NCI-H1092 treated with DMSO at 0.1 percent for 48 hours (cell line): ENCODE measurements around the gene PTPMT1.
"Not testable (repeated sequence)": the region's sequence is repeated elsewhere in the genome, so short reads cannot be mapped to it uniquely, and the experiment has no call there.

Experiments
- DNase-seq: peaks from one replicate; lab custom pipeline; 2025; lab: John Stamatoyannopoulos, UW

The PTPMT1 gene

DNA sequence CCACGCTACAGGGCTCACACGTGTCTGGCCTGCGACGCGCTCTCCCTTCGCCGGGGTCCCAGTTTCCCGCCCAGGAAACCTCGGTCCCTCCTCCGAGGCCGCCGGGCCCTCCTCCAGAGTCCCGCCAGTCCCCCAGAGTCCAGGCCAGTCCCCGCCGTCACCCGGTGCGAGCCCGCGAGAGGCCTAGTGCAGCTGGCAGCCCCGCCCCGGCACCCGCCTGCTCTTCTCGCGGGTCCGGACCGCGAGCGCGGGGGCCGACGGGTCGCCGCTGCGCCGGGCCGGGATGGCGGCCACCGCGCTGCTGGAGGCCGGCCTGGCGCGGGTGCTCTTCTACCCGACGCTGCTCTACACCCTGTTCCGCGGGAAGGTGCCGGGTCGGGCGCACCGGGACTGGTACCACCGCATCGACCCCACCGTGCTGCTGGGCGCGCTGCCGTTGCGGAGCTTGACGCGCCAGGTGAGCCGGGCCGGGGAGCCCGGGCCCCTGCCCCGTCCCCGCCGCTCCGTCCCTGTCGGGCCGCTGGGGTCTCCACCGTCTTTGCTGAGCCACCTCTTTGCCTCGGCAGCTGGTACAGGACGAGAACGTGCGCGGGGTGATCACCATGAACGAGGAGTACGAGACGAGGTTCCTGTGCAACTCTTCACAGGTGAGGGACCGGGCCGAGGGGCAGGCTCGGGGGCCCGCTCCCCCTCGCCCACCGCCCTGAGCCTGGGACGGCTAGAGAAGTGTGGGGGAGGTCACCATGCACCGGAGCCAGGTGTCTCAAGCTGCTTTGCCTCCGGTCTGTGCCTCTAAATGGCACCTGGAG is at the start of gene PTPMT1:
PTPMT1 (plus strand) TSS at position 260 of the 809 bp plus-strand sequence; CDS start at position 284, 24 bp downstream.
- DNase-seq: peak; percentile 56

- no peak for DNase-seq
Observed at GRCh38 chr11:47516155-47516554, 49.2 kb upstream of the PTPMT1 start.

DNA sequence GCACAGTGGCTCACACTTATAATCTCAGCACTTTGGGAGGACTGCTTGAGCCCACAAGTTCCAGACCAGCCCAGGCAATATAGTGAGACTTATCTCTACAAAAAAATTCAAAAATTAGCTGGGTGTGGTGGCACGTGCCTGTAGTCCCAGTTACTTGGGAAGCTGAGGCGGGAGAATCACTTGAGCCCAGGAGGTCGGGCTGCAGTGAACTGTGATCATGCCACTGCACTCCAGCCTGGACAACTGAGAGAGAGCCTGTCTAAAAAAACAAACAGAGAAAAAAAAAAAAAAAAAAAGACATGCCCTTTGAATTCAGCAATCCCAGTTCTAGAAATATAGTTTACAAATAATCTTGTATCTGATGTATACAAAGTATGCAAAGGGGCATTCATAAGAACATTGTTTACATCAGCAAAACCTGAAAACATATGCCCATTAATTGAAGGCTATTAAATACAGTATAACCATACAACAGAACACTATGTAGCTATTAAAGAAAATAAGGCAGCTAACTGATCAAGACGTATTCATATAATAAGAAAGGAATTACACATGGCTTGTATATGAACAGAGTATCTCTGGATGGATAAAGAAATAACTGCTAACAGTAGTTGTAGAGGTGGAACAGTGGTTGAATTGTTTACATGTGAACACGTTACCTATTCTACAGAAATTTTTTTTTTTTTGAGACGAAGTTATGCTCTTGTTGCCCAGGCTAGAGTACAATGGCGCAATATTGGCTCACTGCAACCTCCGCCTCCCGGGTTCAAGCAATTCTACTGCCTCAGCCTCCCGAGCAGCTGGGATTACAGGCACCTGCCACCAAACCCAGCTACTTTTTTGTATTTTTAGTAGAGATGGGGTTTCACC is 48.2 kb upstream of the PTPMT1 start:
- DNase-seq: no peak

- no peak for DNase-seq
Observed at GRCh38 chr11:47518212-47518964, 47.0 kb upstream of the PTPMT1 start.

DNA sequence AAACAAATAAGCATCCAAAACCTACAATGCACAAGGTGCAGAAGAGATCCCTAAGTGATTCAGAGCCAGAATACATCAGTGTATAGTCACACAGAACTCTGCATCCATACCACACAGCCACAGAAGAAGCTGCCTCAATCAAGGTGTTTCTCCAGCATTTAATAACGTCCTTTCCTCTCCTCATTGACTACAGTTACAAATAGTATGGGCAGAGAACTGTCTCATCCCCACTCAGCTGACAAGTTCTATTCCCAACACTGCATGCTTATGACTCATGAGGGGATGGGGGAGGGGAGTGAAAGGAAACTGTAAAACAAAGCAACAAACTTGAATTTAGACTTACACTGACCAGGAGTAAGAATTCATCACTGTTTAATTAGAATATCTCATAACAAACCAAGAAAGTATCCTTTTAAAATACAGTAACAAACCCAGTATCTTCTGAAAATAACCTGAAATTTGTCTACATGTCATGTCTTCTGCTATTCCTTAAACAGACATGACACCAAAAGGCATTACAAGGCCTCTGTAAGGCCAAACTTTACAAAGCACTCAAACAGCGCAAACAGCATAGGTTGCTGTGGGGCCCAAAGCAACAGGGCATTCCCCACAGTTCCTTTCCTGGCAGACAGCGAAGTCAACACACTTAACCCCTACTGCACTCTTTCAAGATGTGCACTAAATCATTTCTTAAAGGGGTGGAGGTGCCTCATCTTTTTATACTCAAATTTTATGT is 41.7 kb upstream of the PTPMT1 start:
- DNase-seq: no peak

- no peak for DNase-seq
Observed at GRCh38 chr11:47524291-47524874, 41.0 kb upstream of the PTPMT1 start.

DNA sequence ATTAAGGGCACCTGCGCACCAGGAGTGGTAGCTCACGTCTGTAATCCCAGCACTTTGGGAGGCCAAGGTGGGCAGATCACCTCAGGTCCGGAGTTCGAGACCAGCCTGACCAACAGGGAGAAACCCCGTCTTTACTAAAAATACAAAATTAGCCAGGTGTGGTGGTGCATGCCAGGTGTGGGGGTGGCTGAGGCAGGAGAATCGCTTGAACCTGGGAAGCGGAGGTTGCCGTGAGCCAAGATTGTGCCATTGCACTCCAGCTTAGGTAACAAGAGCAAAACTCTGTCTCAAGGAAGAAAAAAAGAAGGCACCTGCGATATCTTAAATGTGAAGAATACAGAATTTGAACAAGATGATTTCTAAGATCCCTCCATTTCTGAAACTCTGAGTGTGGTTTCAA is 39.4 kb upstream of the PTPMT1 start:
- DNase-seq: not testable (repeated sequence)

DNA sequence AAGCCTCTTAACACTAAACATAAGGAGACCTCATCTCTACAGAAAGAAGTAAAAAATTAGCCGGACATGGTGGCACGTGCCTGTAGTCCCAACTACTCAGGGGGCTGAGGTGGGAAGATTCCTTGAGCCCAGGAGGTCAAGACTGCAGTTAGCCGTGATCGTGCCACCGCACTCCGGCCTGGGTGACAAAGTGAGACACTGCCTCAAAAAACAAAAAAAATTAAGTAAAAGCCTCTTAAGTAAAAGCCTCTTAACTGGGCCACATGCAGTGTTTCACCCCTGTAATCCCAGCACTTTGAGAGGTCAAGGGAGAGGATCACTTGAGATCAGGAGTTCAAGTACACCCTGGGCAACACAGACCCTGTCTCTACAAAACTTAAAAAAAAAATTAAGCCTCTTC is 38.2 kb upstream of the PTPMT1 start:
- DNase-seq: no peak

DNA sequence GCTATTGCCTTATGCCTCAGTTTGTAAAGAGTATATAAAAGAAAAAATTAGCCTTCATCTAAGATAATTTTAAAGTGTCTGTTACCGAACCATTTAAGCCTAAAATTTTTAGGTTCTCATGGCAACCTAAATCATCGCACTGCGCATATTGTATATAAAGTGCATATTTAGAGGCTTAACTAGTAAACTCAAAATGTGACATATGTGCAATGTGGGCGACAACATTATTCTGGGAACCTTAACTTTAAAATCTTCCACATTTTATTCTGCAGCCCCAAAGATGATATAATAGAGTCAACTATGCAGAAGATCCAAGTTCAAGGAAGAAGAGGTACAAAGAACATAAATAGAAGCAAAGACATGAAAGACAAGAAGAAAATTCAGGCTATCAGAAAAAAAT is 35.4 kb upstream of the PTPMT1 start:
- DNase-seq: no peak

DNA sequence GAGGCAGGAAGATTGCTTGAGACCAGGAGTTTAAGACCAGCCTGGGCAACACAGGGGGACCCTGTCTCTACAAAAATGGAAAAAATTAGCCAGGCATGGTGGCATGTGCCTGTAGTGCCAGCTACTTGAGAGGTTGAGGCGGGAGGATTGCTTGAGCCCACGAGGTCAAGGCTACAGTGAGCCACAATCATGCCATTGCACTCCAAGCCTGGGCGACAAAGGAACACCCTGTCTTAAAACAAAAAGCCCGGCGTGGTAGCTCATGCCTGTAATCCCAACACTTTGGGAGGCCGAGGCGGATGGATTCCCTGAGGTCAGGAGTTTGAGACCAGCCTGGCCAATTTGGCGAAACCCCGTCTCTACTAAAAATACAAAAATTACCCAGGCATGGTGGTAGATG is 34.7 kb upstream of the PTPMT1 start:
- not testable (repeated sequence) for DNase-seq

- no peak for DNase-seq
Observed at GRCh38 chr11:47531666-47532065, 33.7 kb upstream of the PTPMT1 start.

- DNase-seq: no peak
Observed at GRCh38 chr11:47532597-47533213, 32.7 kb upstream of the PTPMT1 start.

DNA sequence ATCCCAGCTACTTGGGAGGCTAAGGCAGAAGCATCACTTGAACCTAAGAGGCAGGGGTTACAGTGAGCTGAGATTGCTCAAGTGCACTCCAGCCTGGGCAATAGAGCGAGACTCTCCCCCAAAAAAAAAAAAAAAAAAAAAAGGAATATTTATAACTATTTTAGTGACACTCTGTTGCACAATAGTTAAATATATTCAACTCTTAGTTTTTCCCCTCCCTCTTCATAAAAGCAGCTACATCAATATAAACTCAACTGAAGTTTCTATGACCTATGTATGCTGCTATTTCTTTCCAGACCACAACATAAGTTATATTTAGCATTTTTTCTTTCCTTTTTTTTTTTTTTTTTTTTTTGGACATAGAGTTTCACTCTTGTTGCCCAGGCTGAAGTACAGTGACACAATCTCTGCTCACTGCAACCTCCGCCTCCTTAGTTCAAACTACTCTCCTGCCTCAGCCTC is 31.7 kb upstream of the PTPMT1 start:
- DNase-seq: no peak

GRCh38 chr11:47534704-47535251 is 30.6 kb upstream of the PTPMT1 start:
- DNase-seq: no peak

DNA sequence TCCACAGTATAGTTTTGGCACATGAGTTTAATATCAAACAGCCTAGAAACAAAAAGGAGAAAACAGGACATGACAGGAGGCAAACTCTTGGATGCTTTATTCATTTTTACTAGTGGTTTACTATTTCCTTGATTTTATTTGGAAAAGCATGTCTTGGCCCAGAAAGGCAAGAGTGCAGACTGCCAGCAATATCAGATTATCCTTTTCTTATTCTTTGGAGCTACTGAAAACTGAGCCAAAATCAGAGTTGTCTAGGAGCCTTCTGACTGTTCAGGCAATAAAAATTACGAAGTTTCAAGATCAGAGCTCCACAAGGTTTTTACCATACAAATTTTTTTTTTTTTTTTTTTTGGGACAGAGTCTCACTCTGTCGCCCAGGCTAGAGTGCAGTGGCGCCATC is 28.5 kb upstream of the PTPMT1 start:
- no peak for DNase-seq

DNA sequence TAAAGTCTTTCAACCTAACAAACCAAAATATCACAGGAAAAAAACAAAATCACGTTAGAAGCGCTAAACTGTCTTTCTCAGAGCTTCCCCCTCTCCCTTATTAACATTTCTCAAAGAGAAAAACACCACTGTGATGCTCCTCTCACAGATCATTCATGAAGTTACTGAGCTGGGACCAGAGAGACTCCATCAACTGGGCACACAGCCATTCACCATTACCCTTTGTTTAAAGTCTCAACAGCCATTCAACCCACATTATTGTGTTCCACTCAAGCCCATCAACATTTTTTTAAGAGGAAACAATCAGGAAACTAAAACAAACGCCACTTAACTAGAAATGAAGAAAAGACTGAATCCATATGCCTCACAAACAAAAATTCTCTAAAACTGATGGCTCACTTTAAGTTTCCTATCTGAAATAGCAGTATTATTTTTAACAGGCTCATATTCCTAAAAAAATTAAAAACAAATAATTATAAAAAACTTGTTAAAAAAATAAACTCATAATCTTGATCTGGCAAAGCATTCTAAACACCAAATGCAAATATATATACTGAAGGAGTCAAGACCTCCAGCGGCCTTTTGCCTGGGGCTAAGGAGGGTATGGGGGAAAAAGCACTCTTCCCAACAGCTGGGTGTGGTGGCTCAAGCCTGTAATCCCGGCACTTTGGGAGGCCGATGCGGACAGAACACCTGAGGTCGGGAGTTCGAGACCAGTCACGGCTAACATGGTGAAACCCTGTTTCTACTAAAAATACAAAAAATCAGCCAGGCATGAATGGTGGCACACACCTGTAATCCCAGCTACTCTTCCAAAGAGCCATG is 26.4 kb upstream of the PTPMT1 start:
- peak; percentile 71 for DNase-seq

GRCh38 chr11:47539681-47540039 is 25.7 kb upstream of the PTPMT1 start:
- DNase-seq: no peak

GRCh38 chr11:47541070-47541469 is 24.3 kb upstream of the PTPMT1 start:
- DNase-seq: no peak

DNA sequence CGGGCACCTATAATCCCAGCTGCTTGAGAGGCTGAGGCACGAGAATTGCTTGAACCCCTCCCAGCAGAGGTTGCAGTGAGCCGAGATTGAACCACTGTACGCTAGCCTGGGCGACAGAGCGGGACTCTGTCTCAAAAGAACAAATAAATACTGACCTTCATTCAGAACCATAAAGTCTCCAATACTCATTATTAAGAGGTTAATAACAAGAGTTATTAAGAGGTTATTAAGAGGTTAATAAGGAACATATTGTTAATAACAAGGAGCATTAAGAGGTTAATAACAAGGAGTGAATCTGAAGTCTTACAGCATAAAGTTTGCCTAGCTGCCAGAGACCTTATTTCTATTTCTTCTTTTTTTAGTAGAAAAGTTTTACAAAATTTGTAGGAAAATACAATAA is 20.1 kb upstream of the PTPMT1 start:
- DNase-seq: no peak

DNA sequence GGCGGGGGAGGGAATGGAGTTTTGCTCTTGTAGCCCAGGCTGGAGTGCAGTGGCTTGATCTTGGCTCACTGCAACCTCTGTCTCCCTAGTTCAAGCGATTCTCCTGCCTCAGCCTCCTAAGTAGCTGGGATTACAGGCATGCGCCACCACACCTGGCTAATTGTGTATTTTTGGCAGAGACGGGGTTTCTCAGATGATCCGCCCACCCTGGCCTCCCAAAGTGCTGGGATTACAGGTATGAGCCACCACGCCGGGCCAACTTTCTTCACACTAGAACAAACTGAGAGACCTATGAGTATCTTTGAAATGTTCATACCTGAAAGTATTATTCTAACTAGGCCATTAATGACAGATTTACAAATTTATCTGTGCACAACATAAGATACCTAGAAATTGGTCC is 19.1 kb upstream of the PTPMT1 start:
- DNase-seq: not testable (repeated sequence)
